ENCODE results near the gene PAX2. TPM values are rescaled to one million over a fixed set of nuclear protein-coding genes. Genes with fewer than 3 reads are reported as not detected.

Gene PAX2
- polyA plus RNA-seq, 1 experiment: not detected

- TF ChIP-seq CTCF (IDR thresholded peaks at IDR 0.05; ENCODE audit: insufficient read depth, low read depth, low read length): no peak
- Histone ChIP-seq H3K4me3 (ENCODE audit: low read depth, low read length) (no peak overlapping the region), H3K27me3 (ENCODE audit: control insufficient read depth, insufficient read depth, low read length) (no peaks in the 10 kb centered on the region; the same call in 1 of the 2 replicates), H3K36me3 (ENCODE audit: control insufficient read depth, insufficient read depth, low read length) (no peaks in the 10 kb centered on the region)
- ChIA-PET CTCF (interaction anchor here (0.9 to 4.6 kb wide), 6 partner anchors 14 to 441 kb away, joined by 3 to 15 read pairs (median 4); partner anchors contain the start of gene HIF1AN), POLR2A (no interaction called here)
- DNase-seq (ENCODE audit: low read depth): no peak
Observed at GRCh38 chr10:100874702-100875483, 129.5 kb downstream of the PAX2 start.

GRCh38 chr10:100875484-100876166, 130.2 kb downstream of the PAX2 start:
- Histone ChIP-seq H3K27me3 (ENCODE audit: control insufficient read depth, insufficient read depth, low read length) (no peaks in the 10 kb centered on the region; the same call in 1 of the 2 replicates), H3K4me3 (ENCODE audit: low read depth, low read length) (no peak overlapping the region), H3K36me3 (ENCODE audit: control insufficient read depth, insufficient read depth, low read length) (no peaks in the 10 kb centered on the region)
- CTCF ChIA-PET: interaction anchor here (1.2 to 2.4 kb wide), 4 partner anchors 10 to 313 kb away, joined by 3 to 6 read pairs (median 3); no protein-coding TSS in a partner anchor
- POLR2A ChIA-PET: no interaction called here
- no peak for DNase-seq (ENCODE audit: low read depth)
- TF ChIP-seq CTCF (IDR thresholded peaks at IDR 0.05; ENCODE audit: insufficient read depth, low read depth, low read length): no peak

GRCh38 chr10:100876585-100877460, 131.4 kb downstream of the PAX2 start:
- H3K27me3 ChIP-seq (ENCODE audit: control insufficient read depth, insufficient read depth, low read length): no peaks in the 10 kb centered on the region; the same call in 1 of the 2 replicates
- CTCF ChIA-PET: interaction anchor here (0.5 to 2.4 kb wide), 4 partner anchors 12 to 452 kb away, joined by 3 to 6 read pairs (median 4); no protein-coding TSS in a partner anchor
- DNase-seq (ENCODE audit: low read depth): no peak
- POLR2A ChIA-PET: no interaction called here
- no peak overlapping the region for H3K4me3 ChIP-seq (ENCODE audit: low read depth, low read length)
- H3K36me3 ChIP-seq (ENCODE audit: control insufficient read depth, insufficient read depth, low read length): no peaks in the 10 kb centered on the region
- no peak for TF ChIP-seq CTCF (IDR thresholded peaks at IDR 0.05; ENCODE audit: insufficient read depth, low read depth, low read length)

GRCh38 chr10:100877461-100877850, 132.1 kb downstream of the PAX2 start:
- Histone ChIP-seq H3K27me3 (ENCODE audit: control insufficient read depth, insufficient read depth, low read length) (no peaks in the 10 kb centered on the region; the same call in 1 of the 2 replicates), H3K36me3 (ENCODE audit: control insufficient read depth, insufficient read depth, low read length) (no peaks in the 10 kb centered on the region), H3K4me3 (ENCODE audit: low read depth, low read length) (no peak overlapping the region)
- POLR2A ChIA-PET: no interaction called here
- CTCF ChIA-PET: interaction anchor here (1.1 to 2.1 kb wide), 6 partner anchors 13 to 444 kb away, joined by 3 to 9 read pairs (median 5); no protein-coding TSS in a partner anchor
- no peak for TF ChIP-seq CTCF (IDR thresholded peaks at IDR 0.05; ENCODE audit: insufficient read depth, low read depth, low read length)
- no peak for DNase-seq (ENCODE audit: low read depth)

Data from BJ (cell line).